Activated CD8-positive, alpha-beta memory T cell treated with anti-CD3 and anti-CD28 coated beads, Interleukin-2, amount 50 U/mL, for 48 hours (primary cell): ENCODE results near the gene YARS1.

Source experiments
- DNase-seq: peaks from one replicate; pipeline ENCODE4 v3.0.0-alpha.2; 2020

The YARS1 gene

DNA sequence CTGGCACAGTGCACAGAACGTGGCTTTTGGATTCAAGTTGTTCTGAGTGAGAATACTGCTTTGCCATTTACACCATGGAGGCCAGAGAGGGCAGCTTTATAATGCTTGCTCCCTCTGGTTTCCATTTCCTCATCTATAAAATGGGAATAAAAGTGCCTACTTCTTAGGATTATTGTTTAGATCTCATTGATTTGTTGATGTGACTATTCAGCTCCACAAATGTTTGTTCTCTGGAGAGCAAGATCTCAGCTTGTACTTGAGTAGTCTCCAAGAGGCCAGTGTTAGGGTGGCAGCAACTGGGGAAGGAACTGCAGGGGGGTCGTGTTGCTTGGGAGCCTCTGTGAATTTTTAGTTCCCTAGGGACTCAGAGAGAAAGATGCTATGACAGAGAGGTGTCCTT lies 55.2 kb downstream of the YARS1 start:
- no peak for DNase-seq

DNA sequence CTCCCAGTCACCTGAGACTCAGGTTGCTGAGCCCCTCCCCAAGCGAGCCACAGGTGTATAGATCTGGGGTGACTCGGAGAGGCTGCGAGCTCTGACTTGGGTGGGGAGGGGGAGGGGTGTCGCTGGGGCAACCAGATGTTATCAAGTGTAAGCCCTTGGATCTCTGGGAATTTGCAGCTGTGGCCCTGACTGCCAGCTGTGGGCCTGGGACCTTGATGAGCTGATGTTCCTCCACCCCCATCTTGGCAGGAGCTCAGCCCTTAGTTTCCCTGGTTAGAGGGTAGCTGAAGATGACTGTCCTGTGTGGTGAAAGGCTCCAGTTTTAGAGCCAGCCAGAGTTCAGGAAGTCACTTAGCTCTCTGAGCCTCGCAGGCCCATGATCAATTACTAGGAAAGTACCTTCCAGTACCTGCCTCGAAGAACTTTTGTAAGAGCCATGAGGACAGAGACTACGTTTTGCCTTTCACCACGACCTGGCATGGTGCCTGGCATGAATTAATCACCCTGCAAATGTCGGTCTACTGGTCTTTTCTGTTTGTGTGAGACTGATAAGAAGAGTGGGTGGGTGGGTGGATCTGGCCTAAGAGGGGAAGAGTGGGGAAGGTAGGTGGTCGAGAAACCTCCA lies 55.8 kb downstream of the YARS1 start:
- no peak for DNase-seq

DNA sequence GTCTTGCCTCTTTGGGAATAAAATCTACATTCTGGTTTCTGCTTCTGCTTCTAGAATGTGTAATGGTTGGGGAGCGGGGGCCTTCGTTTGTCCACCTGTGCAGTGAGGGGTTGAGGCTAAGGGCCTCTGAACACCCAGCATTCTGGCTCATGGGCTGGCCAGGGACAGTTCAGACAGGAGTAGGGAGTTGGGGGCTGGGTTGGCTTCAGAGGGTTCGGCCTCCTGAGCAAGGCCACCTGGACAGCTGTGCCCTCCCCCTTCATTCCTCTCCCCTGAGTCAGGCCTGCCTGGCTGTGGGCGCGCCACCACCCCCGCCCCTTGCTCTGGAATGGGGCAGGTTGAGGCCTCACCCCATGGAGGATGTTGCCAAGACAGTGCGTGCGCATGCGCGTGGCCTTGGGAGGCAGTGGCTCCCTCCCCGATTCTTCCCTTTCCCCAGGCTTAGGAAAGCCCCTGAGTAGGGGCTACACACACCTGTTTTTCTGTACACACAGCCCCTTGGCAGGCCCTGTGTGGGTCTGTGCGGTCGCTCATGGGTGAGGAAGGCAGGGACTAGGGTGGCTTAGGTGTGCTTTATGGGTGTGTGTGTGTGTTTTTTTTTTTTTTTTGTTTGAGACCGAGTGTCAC lies 57.0 kb downstream of the YARS1 start:
- DNase-seq = no peak

DNA sequence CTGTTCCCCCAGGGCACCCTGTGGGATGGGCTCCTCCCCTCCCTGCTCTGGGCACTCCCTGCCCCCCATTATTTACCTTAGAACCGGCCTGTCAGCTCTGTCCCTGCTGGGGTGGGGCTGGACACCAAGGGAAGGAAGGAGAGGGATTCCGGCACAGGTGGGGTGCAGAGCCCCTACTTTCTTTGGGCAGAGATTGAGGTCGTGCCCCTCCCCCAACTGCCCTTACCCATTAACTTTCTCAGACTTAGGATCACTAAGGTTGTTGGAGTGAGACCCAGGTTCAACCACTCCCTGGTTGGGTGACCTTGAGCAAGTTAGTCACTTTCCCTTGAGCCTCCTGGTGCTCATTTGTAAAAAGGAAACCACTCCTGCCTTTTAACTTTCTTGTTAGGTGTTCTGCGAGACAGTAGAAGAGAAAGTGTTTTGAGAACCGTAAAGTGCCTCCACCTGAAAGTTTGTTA lies 57.6 kb downstream of the YARS1 start:
- no peak for DNase-seq

DNA sequence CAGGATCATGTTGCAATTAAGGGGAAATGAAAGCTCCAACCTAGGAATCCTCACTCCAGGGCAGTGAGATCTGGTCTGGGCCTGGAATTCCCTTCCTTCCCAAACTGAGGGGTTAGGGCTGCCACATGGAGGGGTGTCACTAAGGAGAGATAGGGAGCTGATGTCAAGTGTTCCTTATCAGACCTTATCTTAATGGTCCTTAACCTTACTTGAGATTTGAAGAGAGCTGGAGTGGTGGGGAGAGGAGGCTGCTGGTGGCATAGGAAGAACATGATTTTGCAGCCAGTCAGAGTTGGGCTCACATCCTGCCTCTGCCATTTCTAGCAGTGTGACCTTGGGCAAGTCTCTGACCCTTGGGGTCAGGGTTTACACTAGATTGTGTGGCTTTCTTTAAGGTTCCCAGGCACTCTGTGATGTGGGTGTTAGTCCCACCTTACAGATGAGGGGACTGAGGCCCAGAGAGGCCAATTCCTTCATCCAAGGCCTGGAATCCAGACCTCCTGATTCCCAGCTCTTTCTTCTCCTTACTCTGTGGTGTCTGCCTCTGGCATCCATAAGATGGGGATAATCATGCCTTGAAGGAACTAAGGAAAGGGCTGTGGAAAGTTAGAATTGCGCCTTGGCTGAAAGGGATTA lies 58.2 kb downstream of the YARS1 start:
- no peak for DNase-seq

DNA sequence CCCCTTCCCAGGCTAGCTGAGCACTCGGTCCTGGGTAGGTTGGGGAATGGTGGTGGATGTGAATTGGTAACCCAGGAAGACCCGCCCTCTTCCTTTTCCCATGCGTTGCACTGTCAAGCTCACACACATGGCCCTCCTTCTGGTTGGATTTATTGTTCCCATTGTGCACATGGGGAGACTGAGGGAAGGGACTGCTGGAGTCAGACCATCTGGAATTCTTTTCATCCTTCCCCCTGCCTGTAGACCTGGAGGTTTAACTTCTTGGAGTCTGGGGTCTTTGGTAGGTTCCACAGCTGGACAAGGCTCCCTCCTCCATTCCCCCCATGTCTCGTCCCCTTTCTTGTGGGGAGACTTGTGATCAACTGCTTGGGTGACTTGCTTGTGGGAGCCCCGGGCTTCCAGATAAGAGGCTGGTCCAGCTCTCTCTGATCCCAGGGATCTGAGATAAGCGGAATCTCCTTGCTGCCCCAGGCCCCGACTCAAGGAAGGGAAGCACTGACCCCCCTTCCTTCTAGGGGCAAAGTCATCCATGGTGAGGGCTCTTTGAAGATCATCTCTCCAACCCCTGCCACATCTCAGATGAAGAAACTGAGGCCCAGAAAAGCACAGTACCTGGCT lies 58.9 kb downstream of the YARS1 start:
- no peak for DNase-seq

DNA sequence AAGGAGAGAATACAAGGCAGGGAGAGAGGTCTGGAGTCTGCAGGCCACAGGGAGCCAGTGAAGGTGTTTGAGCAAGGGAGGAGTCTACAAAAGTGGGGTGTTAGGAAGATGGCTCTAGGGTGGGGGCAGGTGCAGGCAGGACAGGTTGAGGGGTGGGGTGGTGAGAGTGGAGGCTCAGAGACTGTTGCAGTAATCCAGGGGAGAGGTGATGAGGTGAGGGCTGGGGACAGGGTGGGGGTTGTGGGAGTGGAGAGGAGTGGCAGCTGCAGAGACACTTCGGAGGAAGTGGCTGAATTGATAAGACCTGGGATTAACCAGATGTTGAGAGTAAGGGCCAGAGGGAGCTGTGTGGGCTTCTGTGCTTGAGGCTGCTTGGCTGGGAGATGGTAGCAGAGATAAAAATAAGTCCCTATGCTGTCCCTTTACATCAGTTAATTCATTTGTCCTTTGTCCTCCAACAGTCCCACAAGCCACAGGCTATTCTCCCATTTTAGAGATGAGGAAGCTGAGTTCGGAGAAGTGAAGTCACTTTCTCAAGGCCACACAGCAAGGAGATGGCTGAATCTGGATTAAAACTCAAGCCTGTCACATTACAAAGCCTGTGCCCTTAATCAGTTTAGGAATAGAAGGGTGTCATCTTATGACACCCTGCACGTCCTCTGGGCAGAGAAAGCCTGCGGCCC lies 59.8 kb downstream of the YARS1 start:
- DNase-seq = no peak

DNA sequence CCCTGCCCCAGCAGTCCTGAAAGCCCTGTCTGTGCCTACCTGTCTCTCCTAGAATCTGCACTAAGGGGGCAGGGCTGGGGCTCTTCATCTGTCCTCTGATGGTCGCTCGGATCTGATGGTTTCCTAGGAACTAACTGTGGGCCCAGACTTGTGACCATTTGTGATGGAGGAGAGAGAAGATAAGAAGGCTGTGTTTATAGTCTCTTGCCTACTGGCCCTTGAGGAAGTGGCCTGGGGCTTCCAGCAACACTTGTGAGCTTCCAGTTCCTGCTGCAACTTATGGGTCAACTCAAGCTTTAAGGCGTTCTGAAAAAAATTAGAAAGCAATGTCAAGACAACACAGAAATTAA lies 61.4 kb downstream of the YARS1 start:
- DNase-seq = no peak

DNA sequence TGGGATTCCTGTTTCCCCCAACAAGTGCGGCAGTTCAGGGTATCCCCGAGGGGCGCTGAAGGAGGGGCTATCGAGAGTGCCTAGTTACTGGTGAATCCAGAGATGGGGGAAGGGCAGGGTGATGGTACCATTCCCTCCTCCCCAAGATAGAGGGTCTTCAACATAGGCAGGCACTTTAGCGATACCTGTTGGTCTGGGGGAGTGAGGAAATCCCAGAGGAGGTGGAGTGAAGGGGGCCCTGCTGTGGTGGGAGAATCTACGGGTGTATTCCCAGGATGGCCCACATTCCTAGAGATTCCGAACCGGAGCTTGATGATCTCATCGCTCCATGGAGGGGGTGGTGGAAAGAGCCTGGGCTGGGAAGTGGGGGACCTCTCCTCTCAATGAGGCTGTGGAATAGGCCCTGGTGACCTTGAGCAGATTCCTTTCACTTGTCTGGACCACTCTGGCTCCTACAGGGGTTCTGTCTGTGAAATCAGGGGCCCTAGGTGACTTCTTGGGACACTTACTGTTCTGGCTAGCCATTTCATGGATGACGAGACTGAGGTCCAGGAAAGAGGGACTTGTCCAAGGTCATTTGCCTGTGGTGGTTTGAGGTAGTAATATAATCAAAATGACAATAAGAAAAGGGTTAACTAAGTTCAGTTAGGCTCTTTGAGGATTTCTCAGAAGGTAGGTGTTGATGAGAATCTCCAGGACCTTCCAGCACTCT lies 61.9 kb downstream of the YARS1 start:
- DNase-seq = no peak

DNA sequence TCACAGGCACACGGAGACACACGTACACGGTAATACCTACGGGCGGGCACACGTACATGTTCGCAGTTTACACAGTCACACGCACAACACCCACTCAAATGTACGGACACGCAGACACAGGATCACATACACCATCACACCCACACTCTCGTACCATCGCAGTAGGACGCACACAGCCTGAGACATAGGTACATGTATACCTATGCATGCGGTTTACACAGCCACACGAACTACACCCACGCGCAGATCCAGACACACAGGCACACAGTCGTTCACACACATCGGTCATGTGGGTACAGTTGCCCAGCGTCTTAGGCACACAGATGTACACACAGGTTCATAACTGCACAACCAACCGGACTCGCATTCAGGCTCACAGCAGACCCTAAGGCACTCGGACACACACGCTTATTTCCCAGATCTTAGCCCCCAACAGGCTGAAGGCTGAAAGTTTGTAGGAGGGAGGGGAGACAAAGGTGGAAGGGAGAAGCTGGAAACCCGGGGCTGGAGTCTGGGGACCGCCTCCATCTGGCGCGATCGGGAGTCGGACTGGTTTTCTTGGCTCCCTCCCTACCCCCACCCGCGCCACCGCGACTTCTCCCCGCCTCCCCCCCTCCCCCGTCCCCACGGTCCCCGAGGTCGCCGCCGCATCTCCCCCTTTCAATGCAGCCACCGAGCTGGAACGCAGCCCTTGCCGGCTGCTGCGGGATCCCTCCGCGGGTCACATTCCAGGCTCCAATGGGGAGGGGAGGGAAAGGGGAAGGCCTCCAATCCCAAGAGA lies 62.7 kb downstream of the YARS1 start:
- no peak for DNase-seq

DNA sequence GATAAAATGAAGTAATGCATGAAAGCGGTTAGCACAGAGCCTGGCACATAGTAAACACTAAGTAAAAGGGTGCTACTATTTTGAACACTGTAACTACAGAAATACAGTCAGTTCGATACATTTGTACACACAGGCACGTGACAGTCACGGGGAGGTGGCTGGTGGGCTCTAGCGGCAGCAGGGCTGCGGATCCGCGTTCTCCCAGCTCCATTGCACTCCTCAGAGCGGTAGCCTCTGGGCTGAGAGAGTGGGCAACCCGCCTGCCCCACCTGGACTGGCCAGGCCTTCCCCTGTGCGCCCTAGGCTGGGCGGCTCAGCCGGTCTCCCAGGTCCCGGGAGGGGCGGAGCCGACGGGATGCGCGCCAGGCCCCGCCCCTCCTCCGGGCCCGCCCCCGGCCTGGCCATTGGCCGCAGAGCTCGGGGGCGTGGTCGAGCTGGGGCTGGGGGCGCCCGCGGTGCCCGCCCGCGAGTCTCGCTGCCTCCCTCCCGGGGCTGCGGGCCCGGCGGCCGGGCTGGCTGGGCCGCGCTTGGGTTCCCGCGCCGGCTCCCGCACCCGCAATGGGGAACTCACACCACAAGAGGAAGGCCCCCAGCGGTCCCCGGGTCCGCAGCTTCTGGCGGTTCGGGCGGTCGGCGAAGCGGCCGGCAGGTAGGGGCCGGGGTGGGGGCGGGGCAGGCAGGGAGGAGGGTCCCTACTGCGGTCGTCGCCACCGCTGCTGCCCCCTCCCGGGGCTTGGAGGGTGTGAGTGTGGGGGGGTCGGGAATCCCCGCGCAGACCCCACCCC lies 63.4 kb downstream of the YARS1 start:
- DNase-seq = peak; percentile 82

DNA sequence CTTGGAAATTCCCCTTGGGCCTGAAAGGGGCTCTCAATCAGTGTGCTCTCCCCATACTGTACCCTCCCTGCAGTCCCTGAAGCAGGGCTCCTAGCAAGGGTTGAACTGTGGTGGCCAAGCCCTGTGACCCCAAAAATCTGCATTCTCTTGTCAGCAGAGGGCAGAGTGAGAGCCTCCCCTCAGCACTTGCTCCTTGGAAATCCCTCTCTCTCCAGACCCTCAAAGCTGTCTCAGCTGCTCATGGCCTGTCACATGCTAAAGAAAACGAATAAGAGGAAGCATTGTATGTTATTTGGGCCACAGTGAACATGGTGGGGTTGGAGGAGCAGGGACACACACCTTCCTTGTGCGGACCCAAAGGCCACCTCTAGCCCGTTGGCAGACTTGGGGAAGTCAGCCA lies 67.4 kb downstream of the YARS1 start:
- DNase-seq = no peak

DNA sequence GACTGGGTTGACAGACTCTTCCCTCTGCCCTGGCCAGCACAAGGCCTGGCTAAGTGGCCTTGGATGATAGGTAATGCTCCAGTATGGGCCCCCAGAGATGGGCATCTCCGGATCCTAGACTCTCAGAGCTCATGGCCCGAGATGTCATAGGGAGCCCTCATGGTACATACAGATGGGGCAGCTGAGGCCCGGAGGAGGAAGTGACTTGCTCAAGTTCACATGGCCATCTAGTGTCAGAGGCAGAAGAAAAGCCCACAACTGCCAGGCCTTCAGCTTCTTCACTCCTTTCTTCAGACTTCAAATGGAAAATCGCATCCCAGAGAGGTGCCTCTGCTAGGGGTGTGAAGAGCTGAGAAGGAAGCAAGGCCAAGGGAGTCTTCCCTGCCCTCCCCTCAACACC lies 67.8 kb downstream of the YARS1 start:
- no peak for DNase-seq

DNA sequence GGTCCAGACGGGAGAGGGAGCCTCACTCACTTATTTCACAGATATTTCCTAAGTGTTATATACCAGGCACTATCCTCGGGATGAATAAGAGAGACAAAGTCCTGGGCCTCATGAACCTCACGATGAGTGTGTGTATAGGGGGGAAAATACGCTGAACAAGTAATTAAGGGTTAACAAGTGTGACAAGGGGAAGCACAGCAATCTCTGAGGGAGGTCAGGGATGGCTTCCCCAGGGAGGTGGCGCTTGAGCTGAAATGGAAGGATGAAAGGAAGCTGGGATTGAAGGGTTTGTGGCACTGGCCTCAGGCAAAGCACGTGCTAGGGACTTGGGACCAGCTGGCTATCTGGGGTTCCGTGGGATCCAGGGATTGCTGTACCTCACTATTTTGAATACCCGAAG lies 68.2 kb downstream of the YARS1 start:
- DNase-seq = no peak

DNA sequence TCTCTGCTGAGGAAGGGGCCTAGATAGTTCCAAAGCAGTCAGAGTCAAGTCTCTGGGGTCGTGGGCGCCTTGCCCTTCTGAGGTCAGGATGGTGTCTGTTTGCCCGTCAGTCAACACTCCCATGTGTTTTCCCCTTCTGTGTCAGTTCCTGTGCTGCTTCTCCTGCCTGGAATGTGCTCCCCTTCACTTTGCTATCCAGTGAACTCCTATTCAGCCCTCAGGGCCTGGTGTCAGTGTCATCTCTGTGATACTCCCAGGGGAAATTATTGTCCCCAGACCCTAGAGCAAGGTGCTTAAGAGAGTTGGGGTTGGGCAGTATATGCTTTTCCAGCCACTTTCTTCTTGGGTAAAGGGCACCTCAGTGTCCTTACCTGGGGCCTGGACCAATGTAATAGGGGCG lies 68.8 kb downstream of the YARS1 start:
- no peak for DNase-seq

DNA sequence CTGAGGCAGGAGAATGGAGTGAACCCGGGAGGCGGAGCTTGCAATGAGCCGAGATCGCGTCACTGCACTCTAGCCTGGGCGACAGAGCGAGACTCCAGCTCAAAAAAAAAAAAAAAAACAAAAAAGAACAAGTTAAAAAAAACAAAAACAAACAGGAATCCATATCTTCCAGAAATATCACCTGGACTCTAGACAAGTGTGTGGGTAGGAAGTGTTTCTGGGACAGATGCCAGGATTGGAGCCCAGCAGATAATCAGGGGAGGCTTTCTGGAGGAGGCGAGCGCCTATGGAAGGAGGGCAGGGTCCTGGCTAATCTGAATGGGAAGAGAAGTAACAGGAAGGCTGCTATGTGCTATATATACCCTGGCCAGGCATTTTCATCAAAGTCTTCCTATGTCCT lies 71.0 kb downstream of the YARS1 start:
- no peak for DNase-seq

DNA sequence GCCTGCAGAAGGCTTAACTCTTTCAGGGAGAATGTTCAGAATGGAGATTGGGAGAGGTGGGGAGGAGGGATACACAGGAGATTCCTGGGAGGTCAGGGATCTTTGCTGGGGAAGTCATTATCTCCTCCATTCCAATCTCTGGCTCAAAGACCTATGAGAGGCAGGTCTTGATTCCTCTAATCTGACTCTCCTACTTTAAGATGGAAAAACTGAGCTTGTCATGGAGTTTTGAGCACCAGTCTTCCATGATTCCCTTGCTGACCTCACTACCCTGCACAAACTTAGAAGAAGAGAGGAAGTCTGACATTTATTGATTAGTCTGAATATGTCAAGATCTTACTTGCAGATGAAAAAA lies 73.1 kb downstream of the YARS1 start:
- DNase-seq = no peak

DNA sequence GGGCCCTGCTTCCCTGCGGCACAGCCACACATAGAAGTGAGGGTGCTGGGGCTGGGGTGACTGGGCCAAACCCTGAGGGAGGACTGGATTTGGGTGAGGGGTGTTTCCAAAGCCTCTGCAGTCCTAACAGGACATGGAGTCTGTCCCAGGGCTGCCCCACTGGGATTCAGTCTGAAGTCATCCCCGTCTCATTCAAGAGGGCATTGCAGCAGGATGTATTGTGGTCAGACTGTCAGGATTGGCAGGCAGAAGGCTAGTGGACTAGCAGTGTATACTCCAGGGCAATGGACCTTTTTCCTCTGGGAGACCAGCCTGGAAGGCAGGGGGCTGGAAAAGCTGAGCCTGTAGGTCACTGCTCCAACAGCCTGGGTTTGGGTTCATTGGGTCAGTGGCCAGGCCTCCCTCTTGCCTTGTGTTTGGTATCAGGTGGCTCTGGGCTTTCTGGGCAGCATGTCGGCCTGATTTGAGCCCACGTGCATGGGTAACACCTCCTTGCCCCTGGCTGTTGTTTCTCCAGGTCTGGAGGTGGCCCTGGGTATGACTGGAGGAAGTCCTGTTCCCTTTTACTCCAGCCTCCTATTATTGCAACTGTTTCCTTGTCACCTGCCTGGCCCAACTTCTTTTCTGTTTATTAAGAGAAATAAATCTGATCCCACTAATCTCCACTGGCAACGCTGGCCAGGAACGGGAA lies 73.6 kb downstream of the YARS1 start:
- DNase-seq = no peak

DNA sequence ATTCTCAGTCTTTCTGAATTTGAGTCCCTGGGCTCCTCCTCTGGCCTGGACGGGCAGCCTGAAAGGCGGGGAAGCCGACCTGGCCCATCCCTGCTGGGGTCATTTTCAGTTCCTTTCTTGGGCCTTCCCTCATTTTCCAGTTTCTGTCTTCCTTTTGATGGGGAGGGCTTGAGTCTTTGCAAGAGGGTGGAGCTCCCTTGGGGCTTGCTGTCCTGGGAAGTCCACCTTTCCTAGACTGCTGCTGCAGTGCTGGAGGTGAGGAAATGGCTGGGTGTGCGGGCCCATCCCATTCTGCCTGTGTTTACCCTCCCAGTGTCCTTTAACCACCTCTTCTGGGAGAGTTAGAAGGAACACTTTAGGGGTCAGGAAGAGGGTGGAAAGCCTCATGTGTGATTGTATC lies 74.2 kb downstream of the YARS1 start:
- DNase-seq = no peak

DNA sequence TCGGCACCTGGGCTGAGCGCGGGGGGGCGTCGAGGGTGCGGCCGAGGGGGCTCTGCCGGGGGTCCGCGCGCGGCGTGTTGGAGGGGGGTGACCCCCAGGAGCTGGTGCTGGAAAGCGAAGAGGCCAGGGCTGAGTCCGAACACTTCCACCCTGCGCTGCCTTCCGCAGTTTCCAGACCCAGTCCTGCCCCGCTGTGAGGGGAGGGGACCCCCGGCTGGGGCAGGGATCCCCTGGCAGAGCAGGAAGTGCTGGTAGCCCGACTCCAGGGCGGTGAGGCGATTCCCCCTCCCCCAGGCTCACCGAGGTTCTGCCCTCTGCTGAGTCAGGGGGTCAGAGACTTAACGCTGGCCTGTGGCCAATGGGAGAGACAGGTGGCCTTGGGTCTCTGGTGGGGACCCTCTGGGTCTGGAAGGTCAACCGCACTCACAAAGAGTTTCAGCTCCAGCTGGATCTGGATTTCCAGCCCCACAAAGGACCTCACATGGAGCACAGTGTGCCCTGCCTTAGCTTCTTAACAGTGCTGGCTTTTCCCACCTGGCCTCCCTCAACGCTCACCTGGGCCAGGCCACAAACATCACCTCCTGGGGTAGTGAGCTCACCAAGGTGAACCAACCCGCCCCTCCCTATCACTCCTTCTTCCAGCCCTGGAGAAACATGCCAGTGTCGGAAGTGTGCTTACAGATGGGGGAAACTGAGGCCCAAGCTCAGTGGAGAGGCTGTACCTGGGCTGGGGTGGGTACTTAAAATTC lies 74.8 kb downstream of the YARS1 start:
- no peak for DNase-seq
